Inflammatory macrophage treated with lipopolysaccharide for 4 hours (primary cell): ENCODE data around the gene TMSB4Y.

Source experiments
- DNase-seq: peaks from one replicate; pipeline ENCODE4 v3.0.0-alpha.2; 2020

Gene TMSB4Y

DNA sequence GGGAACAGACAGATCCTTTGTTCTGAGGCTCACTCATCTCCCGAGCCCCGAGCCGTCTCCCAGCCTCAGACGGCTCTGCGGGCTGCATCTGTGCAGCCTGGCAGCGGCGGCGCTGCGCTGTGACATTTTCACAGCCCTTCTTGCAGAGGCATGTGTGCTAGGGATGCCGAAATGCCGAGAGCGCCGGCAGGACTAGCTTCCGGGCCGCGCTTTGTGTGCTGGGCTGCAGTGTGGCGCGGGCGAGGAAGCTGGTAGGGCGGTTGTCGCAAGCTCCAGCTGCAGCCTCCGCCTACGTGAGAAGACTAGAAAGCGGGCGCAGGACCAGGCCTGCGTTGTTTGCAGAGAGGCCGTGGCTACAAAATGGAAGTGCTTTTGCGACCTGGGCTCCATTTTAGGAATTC, at the start of gene TMSB4Y:
TMSB4Y (plus strand) TSS at position 332 of the 401 bp plus-strand sequence.
- peak; percentile 85 for DNase-seq

- no peak for DNase-seq
These were observed 39.5 kb upstream of the TMSB4Y start for GRCh38 chrY:13664162-13664561.

DNA sequence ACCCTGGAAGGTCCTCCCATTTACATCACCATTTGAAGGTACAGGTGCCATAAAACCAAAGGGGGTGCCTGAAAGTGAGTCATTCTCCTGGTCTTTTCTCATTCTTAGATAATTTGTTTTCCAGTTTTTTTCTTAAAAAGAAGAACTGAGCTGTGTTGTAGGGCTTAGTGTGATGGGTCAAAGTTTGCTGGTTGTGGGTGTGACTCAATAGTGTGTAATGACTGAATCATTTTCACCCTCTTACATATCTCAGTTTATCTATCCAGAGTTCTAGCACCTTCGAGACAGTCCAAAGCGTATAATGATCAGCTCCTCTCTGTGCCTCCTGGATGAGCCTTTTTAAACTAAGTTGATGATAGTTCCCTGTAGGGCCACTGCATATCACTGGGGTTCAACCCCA, 32.6 kb upstream of the TMSB4Y start:
- no peak for DNase-seq

DNA sequence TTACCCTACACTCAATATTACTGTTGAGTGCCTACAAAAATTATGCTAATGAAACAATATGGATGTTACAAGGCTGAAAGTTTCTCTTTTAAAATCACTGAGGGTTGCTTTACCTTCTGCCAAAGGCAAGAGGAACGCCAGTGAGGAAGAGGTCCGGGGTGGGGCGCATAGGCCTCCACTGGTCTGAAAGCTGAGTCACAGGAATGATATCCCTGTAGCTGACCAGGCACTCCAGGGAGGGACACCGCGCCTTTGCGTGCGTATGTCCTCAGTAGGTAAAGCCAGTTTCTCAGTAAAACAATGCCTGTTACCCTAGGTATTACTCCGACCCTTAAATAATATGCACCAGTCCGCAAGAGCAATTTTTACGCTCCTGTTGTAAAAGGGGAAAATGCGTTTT, 1.4 kb upstream of the TMSB4Y start:
- DNase-seq = no peak

DNA sequence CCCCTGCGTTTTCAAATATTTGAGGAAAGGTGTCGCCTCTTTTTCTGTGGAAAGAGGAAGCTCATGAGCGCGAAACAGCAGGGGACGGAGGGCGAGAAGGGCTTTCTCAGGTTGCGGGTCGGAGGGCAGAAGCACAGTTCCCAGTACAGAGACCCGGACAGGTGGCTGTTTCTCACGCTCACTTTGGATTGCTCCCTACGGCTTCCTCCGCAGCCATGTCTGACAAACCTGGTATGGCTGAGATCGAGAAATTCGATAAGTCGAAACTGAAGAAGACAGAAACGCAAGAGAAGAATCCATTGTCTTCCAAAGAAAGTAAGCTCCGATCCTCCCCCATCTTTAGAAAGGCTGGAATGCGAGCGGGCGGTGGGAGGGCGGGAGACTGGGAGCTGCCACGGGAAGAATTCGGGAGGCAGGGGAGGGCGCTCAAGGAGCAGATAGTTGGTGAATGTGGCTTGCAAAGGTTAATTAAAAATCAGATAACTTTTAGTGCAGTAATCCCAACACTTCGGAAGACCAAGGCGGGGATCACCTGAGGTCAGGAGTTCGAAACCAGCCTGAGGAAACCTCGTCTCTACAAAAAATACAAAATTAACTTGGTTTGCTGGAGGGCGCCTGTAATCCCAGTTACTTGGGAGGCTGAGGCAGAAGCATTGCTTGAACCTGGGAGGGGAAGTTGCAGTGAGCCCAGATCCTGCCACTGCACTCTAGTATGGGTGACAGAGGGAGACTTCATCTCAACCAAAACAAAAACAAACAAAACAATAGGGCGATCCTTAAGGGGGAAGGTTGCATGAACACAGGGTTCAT, 627 bp downstream of the TMSB4Y start:
- DNase-seq = peak; percentile 33

GRCh38 chrY:13705197-13705596, 1.5 kb downstream of the TMSB4Y start:
- DNase-seq = peak; percentile 34

DNA sequence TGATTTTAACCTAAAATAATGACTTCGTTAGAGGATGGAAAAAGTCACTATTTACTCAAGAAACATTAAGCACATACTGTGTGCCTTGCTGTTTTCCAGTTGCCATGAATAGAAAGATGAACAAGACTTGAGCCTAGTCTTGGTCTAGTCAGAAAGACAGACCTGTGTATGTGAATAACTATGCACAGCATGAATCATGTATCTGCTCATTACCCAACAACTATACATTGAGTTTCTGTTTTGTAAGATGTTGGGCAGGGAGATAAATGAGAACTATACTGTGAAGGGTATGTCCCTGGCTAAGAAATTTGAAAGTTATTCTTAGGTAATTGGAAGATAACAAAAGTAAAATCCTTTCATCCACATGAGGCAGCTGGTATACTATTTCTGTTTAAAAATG, 4.3 kb downstream of the TMSB4Y start:
- DNase-seq = peak; percentile 51

- no peak for DNase-seq
These were observed 15.3 kb downstream of the TMSB4Y start for GRCh38 chrY:13718996-13719395.

- DNase-seq = no peak
These were observed 25.8 kb downstream of the TMSB4Y start for GRCh38 chrY:13729517-13729916.

DNA sequence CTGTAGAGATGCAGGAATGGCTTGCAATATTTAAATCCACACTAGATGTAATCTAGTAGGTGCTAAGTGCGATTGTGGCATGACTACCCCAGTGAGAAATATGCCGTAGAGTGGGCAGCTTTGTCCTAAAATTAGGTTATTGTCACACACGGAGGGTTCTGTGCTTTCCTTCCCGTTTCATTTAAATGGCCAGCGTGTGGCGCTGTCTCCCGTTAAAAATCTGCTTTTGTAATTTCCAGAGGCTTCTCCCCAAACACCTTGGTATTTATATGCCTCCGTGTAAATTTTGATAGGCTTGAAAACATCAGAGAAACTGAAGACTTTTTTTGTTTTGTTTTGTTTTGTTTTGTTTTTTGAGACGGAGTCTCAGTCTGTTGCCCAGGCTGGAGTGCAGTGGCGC, 34.9 kb downstream of the TMSB4Y start:
- peak; percentile 22 for DNase-seq

GRCh38 chrY:13751289-13752071, 47.8 kb downstream of the TMSB4Y start:
- DNase-seq = peak; percentile 44

- peak; percentile 22 for DNase-seq
These were observed 51.0 kb downstream of the TMSB4Y start for GRCh38 chrY:13754661-13755060.
